HEK293 (cell line): Measurements from ENCODE around the gene RAB13.

ENCODE experiments used
- GLI2 ChIP-seq: fragments of 450-650 bp; formaldehyde crosslinking; IDR thresholded peaks from 2 replicates; pipeline ENCODE4; 2017; ENCODE audit warnings: missing biosample characterization, missing genetic modification characterization, low read depth, borderline replicate concordance
- KLF16 ChIP-seq: fragments of 450-650 bp; formaldehyde crosslinking; IDR thresholded peaks from 2 replicates; pipeline ENCODE4 v1.5.1; 2017; ENCODE audit warnings: missing biosample characterization, missing genetic modification characterization
- KLF7 ChIP-seq: fragments of 450-650 bp; formaldehyde crosslinking; IDR thresholded peaks from 2 replicates; pipeline ENCODE4 v1.5.1; 2016; ENCODE audit warnings: missing biosample characterization, missing genetic modification characterization, borderline replicate concordance
- MZF1 ChIP-seq: fragments of 450-650 bp; formaldehyde crosslinking; IDR thresholded peaks from 2 replicates; pipeline ENCODE4 v1.5.1; 2017; ENCODE audit warnings: missing biosample characterization, missing genetic modification characterization, borderline replicate concordance
- SP2 ChIP-seq: fragments of 450-650 bp; formaldehyde crosslinking; IDR thresholded peaks from 2 replicates; pipeline ENCODE4 v1.5.1; 2016; ENCODE audit warnings: missing biosample characterization, missing genetic modification characterization
- TSHZ1 ChIP-seq: fragments of 450-650 bp; formaldehyde crosslinking; IDR thresholded peaks from 2 replicates; pipeline ENCODE4 v1.5.1; 2016; ENCODE audit warnings: missing biosample characterization, missing genetic modification characterization, borderline replicate concordance
- YY2 ChIP-seq: fragments of 450-650 bp; formaldehyde crosslinking; IDR thresholded peaks from 2 replicates; pipeline ENCODE4 v1.5.1; 2016; ENCODE audit warnings: missing biosample characterization, missing genetic modification characterization
- ZBTB1 ChIP-seq: fragments of 450-650 bp; formaldehyde crosslinking; IDR thresholded peaks from 2 replicates; pipeline ENCODE4 v1.5.1; 2016; ENCODE audit warnings: missing biosample characterization, missing genetic modification characterization
- ZBTB10 ChIP-seq: fragments of 450-650 bp; formaldehyde crosslinking; IDR thresholded peaks from 2 replicates; pipeline ENCODE4 v1.5.1; 2016; ENCODE audit warnings: missing biosample characterization, missing genetic modification characterization
- ZBTB21 ChIP-seq: fragments of 450-650 bp; formaldehyde crosslinking; IDR thresholded peaks from 2 replicates; pipeline ENCODE4 v1.5.1; 2017; ENCODE audit warnings: missing biosample characterization, missing genetic modification characterization
- ZBTB8A ChIP-seq: fragments of 450-650 bp; formaldehyde crosslinking; IDR thresholded peaks from 2 replicates; pipeline ENCODE4 v1.5.1; 2016; ENCODE audit warnings: missing biosample characterization, missing genetic modification characterization
- ZNF121 ChIP-seq: fragments of 450-650 bp; formaldehyde crosslinking; IDR thresholded peaks from 2 replicates; pipeline ENCODE4 v1.5.1; 2016; ENCODE audit warnings: missing biosample characterization, missing genetic modification characterization
- ZNF155 ChIP-seq: fragments of 450-650 bp; formaldehyde crosslinking; IDR thresholded peaks from 2 replicates; pipeline ENCODE4 v1.5.1; 2016; ENCODE audit warnings: missing biosample characterization, missing genetic modification characterization
- ZNF174 ChIP-seq: fragments of 450-650 bp; formaldehyde crosslinking; IDR thresholded peaks from 2 replicates; pipeline ENCODE4 v1.5.0; 2017; ENCODE audit warnings: missing biosample characterization, mild to moderate bottlenecking, missing genetic modification characterization
- ZNF23 ChIP-seq: fragments of 450-650 bp; formaldehyde crosslinking; IDR thresholded peaks from 2 replicates; pipeline ENCODE4 v1.5.1; 2016; ENCODE audit warnings: missing biosample characterization, missing genetic modification characterization, borderline replicate concordance
- ZNF24 ChIP-seq: fragments of 450-650 bp; formaldehyde crosslinking; IDR thresholded peaks from 2 replicates; pipeline ENCODE4 v1.5.1; 2016; ENCODE audit warnings: missing biosample characterization, missing genetic modification characterization
- ZNF266 ChIP-seq: fragments of 450-650 bp; formaldehyde crosslinking; IDR thresholded peaks from 2 replicates; pipeline ENCODE4 v1.5.1; 2016; ENCODE audit warnings: missing biosample characterization, missing genetic modification characterization, low read depth
- ZNF391 ChIP-seq: fragments of 450-650 bp; formaldehyde crosslinking; IDR thresholded peaks from 2 replicates; pipeline ENCODE4 v1.5.1; 2016; ENCODE audit warnings: low read depth, missing biosample characterization, missing genetic modification characterization, borderline replicate concordance
- ZNF423 ChIP-seq: fragments of 450-650 bp; formaldehyde crosslinking; IDR thresholded peaks from 2 replicates; pipeline ENCODE4 v1.5.1; 2016; ENCODE audit warnings: missing biosample characterization, missing genetic modification characterization
- ZNF473 ChIP-seq: fragments of 450-650 bp; formaldehyde crosslinking; IDR thresholded peaks from 2 replicates; pipeline ENCODE4 v1.5.1; 2017; ENCODE audit warnings: missing biosample characterization, missing genetic modification characterization
- ZNF501 ChIP-seq: fragments of 450-650 bp; formaldehyde crosslinking; IDR thresholded peaks from 2 replicates; pipeline ENCODE4 v1.5.1; 2016; ENCODE audit warnings: missing biosample characterization, missing genetic modification characterization
- ZNF544 ChIP-seq: fragments of 450-650 bp; formaldehyde crosslinking; IDR thresholded peaks from 2 replicates; pipeline ENCODE4 v1.5.0; 2017; ENCODE audit warnings: missing biosample characterization, missing genetic modification characterization
- ZNF596 ChIP-seq: fragments of 450-650 bp; IDR thresholded peaks from 2 replicates; pipeline ENCODE4 v1.5.0; 2018; ENCODE audit warnings: missing biosample characterization, mild to moderate bottlenecking, missing genetic modification characterization, moderate library complexity
- ZNF600 ChIP-seq: fragments of 450-650 bp; formaldehyde crosslinking; IDR thresholded peaks from 2 replicates; pipeline ENCODE4 v1.5.1; 2016; ENCODE audit warnings: missing biosample characterization, missing genetic modification characterization
- TF ChIP-seq, protein P1 (sequence below): fragments of 450-650 bp; formaldehyde crosslinking; IDR thresholded peaks from 2 replicates; pipeline ENCODE4 v1.5.1; 2016; ENCODE audit warnings: missing biosample characterization, missing genetic modification characterization
- TF ChIP-seq, protein P2 (sequence below): fragments of 450-650 bp; formaldehyde crosslinking; IDR thresholded peaks from 2 replicates; pipeline ENCODE4 v1.5.1; 2016; ENCODE audit warnings: missing biosample characterization, missing genetic modification characterization
- TF ChIP-seq, protein P3 (sequence below): fragments of 450-650 bp; formaldehyde crosslinking; IDR thresholded peaks from 2 replicates; pipeline ENCODE4 v1.5.1; 2016; ENCODE audit warnings: missing biosample characterization, missing genetic modification characterization

Gene RAB13

GRCh38 chr1:153945795-153946621 is 40.1 kb downstream of the RAB13 start (continued):
- TF ChIP-seq ZNF423 (tag by site-specific recombination) (peak; percentile 98), ZNF544 (no peak), SP2 (tag by site-specific recombination) (peak; percentile 82), ZNF266 (tag by site-specific recombination) (no peak), ZNF501 (tag by site-specific recombination) (0 out of 2 replicates have a peak, but pooled peaks have one; percentile 70), ZBTB10 (peak; percentile 81), ZBTB8A (tag by site-specific recombination) (peak; percentile 89), ZBTB21 (no peak), ZNF596 (tag by site-specific recombination) (no peak), YY2 (tag by site-specific recombination) (no peak), MZF1 (tag by site-specific recombination) (no peak), ZNF174 (tag by site-specific recombination) (no peak), TSHZ1 (no peak), ZNF391 (tag by site-specific recombination) (no peak), KLF16 (tag by site-specific recombination) (peak; percentile 75), ZNF155 (tag by site-specific recombination) (no peak), GLI2 (tag by site-specific recombination) (no peak), ZBTB1 (tag by site-specific recombination) (no peak), ZNF23 (tag by site-specific recombination) (no peak), ZNF473 (no peak), ZNF121 (tag by site-specific recombination) (no peak), ZNF600 (tag by site-specific recombination) (peak; percentile 85), ZNF24 (tag by site-specific recombination) (no peak), KLF7 (tag by site-specific recombination) (no peak)
- TF ChIP-seq, protein P1, sequence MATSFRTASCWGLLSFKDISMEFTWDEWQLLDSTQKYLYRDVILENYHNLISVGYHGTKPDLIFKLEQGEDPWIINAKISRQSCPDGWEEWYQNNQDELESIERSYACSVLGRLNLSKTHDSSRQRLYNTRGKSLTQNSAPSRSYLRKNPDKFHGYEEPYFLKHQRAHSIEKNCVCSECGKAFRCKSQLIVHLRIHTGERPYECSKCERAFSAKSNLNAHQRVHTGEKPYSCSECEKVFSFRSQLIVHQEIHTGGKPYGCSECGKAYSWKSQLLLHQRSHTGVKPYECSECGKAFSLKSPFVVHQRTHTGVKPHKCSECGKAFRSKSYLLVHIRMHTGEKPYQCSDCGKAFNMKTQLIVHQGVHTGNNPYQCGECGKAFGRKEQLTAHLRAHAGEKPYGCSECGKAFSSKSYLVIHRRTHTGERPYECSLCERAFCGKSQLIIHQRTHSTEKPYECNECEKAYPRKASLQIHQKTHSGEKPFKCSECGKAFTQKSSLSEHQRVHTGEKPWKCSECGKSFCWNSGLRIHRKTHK (tag by site-specific recombination): no peak
- TF ChIP-seq, protein P2, sequence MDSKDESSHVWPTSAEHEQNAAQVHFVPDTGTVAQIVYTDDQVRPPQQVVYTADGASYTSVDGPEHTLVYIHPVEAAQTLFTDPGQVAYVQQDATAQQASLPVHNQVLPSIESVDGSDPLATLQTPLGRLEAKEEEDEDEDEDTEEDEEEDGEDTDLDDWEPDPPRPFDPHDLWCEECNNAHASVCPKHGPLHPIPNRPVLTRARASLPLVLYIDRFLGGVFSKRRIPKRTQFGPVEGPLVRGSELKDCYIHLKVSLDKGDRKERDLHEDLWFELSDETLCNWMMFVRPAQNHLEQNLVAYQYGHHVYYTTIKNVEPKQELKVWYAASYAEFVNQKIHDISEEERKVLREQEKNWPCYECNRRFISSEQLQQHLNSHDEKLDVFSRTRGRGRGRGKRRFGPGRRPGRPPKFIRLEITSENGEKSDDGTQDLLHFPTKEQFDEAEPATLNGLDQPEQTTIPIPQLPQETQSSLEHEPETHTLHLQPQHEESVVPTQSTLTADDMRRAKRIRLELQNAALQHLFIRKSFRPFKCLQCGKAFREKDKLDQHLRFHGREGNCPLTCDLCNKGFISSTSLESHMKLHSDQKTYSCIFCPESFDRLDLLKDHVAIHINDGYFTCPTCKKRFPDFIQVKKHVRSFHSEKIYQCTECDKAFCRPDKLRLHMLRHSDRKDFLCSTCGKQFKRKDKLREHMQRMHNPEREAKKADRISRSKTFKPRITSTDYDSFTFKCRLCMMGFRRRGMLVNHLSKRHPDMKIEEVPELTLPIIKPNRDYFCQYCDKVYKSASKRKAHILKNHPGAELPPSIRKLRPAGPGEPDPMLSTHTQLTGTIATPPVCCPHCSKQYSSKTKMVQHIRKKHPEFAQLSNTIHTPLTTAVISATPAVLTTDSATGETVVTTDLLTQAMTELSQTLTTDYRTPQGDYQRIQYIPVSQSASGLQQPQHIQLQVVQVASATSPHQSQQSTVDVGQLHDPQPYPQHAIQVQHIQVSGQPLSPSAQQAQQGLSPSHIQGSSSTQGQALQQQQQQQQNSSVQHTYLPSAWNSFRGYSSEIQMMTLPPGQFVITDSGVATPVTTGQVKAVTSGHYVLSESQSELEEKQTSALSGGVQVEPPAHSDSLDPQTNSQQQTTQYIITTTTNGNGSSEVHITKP (tag by site-specific recombination): peak; percentile 91
- TF ChIP-seq, protein P3, sequence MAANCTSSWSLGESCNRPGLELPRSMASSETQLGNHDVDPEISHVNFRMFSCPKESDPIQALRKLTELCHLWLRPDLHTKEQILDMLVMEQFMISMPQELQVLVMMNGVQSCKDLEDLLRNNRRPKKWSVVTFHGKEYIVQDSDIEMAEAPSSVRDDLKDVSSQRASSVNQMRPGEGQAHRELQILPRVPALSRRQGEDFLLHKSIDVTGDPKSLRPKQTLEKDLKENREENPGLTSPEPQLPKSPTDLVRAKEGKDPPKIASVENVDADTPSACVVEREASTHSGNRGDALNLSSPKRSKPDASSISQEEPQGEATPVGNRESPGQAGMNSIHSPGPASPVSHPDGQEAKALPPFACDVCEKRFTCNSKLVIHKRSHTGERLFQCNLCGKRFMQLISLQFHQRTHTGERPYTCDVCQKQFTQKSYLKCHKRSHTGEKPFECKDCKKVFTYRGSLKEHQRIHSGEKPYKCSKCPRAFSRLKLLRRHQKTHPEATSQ: 0 out of 2 replicates have a peak, but pooled peaks have one; percentile 22
